Measurements from ENCODE around the gene MEIKIN.

DNA sequence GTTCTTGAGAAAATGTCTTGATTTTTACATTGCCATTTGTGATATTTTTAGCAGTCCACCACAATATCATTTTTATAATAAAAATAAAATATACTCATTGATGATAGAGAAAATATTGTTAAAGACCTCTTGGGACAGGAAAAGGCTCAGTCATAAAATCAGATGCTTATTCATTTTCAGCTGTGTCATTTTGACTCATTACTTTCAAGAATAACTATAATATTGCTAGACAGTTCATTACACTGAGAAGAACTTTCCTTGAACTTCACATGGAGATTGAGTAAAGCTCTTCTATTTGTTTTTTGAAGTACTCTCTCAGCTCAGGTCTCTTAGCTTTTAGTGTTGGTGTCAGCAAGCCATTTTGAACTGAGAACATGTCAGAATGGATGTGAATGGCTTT lies 8.5 kb upstream of the MEIKIN start:
- TF ChIP-seq EZH2 (IDR thresholded peaks at IDR 0.05; ENCODE audit: low read depth, low read length, severe bottlenecking) (no peak), POLR2A (IDR thresholded peaks at IDR 0.05; ENCODE audit: control extremely low read depth in 1 of 2, low read depth in 2 of 2, low read length in 2 of 2) (no peak), YY1 (IDR thresholded peaks at IDR 0.05; ENCODE audit: low read depth, low read length) (no peak), EP300 (IDR thresholded peaks at IDR 0.05; ENCODE audit: borderline replicate concordance in 1 of 2, low read depth in 2 of 2, low read length in 2 of 2) (no peak), EGR1 (IDR thresholded peaks at IDR 0.05; ENCODE audit: borderline replicate concordance, low read depth, low read length) (no peak), JUN (IDR thresholded peaks at IDR 0.05; ENCODE audit: low read depth, low read length) (no peak), RBBP5 (IDR thresholded peaks at IDR 0.05; ENCODE audit: borderline replicate concordance, low read depth, low read length) (no peak), TAF1 (IDR thresholded peaks at IDR 0.05; ENCODE audit: low read depth, low read length) (no peak), TBP (IDR thresholded peaks at IDR 0.05; ENCODE audit: low read depth, low read length) (no peak)
- TF ChIP-seq, protein P1, sequence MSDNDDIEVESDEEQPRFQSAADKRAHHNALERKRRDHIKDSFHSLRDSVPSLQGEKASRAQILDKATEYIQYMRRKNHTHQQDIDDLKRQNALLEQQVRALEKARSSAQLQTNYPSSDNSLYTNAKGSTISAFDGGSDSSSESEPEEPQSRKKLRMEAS (IDR thresholded peaks at IDR 0.05): no peak
- TF ChIP-seq, protein P2, sequence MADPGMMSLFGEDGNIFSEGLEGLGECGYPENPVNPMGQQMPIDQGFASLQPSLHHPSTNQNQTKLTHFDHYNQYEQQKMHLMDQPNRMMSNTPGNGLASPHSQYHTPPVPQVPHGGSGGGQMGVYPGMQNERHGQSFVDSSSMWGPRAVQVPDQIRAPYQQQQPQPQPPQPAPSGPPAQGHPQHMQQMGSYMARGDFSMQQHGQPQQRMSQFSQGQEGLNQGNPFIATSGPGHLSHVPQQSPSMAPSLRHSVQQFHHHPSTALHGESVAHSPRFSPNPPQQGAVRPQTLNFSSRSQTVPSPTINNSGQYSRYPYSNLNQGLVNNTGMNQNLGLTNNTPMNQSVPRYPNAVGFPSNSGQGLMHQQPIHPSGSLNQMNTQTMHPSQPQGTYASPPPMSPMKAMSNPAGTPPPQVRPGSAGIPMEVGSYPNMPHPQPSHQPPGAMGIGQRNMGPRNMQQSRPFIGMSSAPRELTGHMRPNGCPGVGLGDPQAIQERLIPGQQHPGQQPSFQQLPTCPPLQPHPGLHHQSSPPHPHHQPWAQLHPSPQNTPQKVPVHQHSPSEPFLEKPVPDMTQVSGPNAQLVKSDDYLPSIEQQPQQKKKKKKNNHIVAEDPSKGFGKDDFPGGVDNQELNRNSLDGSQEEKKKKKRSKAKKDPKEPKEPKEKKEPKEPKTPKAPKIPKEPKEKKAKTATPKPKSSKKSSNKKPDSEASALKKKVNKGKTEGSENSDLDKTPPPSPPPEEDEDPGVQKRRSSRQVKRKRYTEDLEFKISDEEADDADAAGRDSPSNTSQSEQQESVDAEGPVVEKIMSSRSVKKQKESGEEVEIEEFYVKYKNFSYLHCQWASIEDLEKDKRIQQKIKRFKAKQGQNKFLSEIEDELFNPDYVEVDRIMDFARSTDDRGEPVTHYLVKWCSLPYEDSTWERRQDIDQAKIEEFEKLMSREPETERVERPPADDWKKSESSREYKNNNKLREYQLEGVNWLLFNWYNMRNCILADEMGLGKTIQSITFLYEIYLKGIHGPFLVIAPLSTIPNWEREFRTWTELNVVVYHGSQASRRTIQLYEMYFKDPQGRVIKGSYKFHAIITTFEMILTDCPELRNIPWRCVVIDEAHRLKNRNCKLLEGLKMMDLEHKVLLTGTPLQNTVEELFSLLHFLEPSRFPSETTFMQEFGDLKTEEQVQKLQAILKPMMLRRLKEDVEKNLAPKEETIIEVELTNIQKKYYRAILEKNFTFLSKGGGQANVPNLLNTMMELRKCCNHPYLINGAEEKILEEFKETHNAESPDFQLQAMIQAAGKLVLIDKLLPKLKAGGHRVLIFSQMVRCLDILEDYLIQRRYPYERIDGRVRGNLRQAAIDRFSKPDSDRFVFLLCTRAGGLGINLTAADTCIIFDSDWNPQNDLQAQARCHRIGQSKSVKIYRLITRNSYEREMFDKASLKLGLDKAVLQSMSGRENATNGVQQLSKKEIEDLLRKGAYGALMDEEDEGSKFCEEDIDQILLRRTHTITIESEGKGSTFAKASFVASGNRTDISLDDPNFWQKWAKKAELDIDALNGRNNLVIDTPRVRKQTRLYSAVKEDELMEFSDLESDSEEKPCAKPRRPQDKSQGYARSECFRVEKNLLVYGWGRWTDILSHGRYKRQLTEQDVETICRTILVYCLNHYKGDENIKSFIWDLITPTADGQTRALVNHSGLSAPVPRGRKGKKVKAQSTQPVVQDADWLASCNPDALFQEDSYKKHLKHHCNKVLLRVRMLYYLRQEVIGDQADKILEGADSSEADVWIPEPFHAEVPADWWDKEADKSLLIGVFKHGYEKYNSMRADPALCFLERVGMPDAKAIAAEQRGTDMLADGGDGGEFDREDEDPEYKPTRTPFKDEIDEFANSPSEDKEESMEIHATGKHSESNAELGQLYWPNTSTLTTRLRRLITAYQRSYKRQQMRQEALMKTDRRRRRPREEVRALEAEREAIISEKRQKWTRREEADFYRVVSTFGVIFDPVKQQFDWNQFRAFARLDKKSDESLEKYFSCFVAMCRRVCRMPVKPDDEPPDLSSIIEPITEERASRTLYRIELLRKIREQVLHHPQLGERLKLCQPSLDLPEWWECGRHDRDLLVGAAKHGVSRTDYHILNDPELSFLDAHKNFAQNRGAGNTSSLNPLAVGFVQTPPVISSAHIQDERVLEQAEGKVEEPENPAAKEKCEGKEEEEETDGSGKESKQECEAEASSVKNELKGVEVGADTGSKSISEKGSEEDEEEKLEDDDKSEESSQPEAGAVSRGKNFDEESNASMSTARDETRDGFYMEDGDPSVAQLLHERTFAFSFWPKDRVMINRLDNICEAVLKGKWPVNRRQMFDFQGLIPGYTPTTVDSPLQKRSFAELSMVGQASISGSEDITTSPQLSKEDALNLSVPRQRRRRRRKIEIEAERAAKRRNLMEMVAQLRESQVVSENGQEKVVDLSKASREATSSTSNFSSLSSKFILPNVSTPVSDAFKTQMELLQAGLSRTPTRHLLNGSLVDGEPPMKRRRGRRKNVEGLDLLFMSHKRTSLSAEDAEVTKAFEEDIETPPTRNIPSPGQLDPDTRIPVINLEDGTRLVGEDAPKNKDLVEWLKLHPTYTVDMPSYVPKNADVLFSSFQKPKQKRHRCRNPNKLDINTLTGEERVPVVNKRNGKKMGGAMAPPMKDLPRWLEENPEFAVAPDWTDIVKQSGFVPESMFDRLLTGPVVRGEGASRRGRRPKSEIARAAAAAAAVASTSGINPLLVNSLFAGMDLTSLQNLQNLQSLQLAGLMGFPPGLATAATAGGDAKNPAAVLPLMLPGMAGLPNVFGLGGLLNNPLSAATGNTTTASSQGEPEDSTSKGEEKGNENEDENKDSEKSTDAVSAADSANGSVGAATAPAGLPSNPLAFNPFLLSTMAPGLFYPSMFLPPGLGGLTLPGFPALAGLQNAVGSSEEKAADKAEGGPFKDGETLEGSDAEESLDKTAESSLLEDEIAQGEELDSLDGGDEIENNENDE (IDR thresholded peaks at IDR 0.05; ENCODE audit: insufficient replicate concordance, low read length): no peak
